ENCODE measurements around the gene STX1B. TPM values are rescaled to one million over a fixed set of nuclear protein-coding genes. Genes with fewer than 3 reads are reported as not detected.

Gene STX1B
- total RNA-seq, 1 experiment from 2014 or later = 3.7 TPM

DNA sequence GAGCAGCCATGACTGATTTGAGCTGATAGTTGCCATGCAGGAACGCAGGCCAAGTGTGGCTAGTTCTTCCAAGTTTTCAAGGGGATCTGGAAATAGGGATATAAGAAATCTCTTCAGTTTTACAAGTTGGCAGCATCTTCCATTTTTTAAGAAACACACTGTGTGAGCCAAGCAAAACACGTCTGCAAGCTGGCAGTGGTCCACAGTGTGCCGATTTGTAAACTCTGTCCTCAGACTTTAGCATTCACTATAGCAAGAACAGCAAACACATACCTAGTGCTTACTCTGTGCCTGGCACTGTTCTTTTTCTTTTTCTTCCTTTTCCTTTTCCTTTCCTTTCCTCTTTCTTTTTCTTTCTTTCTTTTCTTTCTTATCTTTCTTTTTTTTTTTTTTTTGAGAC, 58.7 kb downstream of the STX1B start:
- CTCF ChIA-PET = interaction anchor here (0.6 kb wide), 1 partner anchor 190 kb away, joined by 3 read pairs; no protein-coding TSS in a partner anchor
- intact Hi-C loops (cut with micrococcal nuclease; ENCODE audit: unreplicated experiment) = loop anchor here (5.0 kb wide), 1 partner anchor 146 kb away; no protein-coding TSS in a partner anchor
- POLR2A ChIA-PET = no interaction called here
- DNase-seq (ENCODE audit: low read depth, low spot score) (no peak), ATAC-seq (no peak)
- TF ChIP-seq, protein P1, sequence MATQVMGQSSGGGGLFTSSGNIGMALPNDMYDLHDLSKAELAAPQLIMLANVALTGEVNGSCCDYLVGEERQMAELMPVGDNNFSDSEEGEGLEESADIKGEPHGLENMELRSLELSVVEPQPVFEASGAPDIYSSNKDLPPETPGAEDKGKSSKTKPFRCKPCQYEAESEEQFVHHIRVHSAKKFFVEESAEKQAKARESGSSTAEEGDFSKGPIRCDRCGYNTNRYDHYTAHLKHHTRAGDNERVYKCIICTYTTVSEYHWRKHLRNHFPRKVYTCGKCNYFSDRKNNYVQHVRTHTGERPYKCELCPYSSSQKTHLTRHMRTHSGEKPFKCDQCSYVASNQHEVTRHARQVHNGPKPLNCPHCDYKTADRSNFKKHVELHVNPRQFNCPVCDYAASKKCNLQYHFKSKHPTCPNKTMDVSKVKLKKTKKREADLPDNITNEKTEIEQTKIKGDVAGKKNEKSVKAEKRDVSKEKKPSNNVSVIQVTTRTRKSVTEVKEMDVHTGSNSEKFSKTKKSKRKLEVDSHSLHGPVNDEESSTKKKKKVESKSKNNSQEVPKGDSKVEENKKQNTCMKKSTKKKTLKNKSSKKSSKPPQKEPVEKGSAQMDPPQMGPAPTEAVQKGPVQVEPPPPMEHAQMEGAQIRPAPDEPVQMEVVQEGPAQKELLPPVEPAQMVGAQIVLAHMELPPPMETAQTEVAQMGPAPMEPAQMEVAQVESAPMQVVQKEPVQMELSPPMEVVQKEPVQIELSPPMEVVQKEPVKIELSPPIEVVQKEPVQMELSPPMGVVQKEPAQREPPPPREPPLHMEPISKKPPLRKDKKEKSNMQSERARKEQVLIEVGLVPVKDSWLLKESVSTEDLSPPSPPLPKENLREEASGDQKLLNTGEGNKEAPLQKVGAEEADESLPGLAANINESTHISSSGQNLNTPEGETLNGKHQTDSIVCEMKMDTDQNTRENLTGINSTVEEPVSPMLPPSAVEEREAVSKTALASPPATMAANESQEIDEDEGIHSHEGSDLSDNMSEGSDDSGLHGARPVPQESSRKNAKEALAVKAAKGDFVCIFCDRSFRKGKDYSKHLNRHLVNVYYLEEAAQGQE (IDR thresholded peaks at IDR 0.05; ENCODE audit: insufficient read depth in 1 of 2, low read depth in 2 of 2, low read length in 1 of 2) = no peak
- BruUV-seq (replicated peaks) = no TSS peak
- no peak overlapping the region for H3K4me3 ChIP-seq (ENCODE audit: low read depth in 2 of 2, low read length in 2 of 2)
- H3K27ac ChIP-seq (ENCODE audit: low read length) = no peak overlapping the region; the same call in 1 of the 2 replicates
- no peaks in the 10 kb centered on the region; the same call in 1 of the 2 replicates for H3K36me3 ChIP-seq (ENCODE audit: control insufficient read depth, insufficient read depth, low read length)
- H3K27me3 ChIP-seq (ENCODE audit: control insufficient read depth, insufficient read depth, low read length) = no peaks in the 10 kb centered on the region
- H3K4me1 ChIP-seq (ENCODE audit: control insufficient read depth, insufficient read depth, low read length) = peaks cover 48% of the 10 kb centered on the region
- in situ Hi-C loops (cut with HindIII; ENCODE audit: low pct_unique_long_range_greater_than_20kb, low sequenced_read_pairs) = no loop called here
- no peaks in the 10 kb centered on the region for H3K9me3 ChIP-seq (ENCODE audit: control insufficient read depth, insufficient read depth, low read depth, low read length)

DNA sequence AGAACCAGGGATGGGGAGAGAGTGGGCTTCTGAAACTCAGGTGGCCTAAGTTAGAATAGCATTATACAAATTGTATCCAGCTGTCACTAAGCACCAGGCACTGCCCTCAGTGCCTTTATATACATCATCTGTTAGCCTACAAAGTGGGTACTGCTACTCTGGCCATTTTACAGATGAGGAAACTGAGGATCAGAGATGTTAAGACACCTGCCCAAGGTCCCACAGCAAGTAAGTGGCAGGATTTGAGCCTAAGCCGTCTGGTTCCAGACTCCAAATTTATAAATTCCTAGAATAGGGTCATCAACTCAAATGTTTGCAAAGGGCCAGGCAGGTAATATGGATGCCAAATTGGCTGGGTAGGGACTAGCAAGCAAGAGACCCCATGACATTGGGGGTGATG, 59.2 kb downstream of the STX1B start:
- Histone ChIP-seq H3K27ac (ENCODE audit: low read length) (no peak overlapping the region), H3K4me1 (ENCODE audit: control insufficient read depth, insufficient read depth, low read length) (peaks cover 43% of the 10 kb centered on the region), H3K27me3 (ENCODE audit: control insufficient read depth, insufficient read depth, low read length) (no peaks in the 10 kb centered on the region), H3K9me3 (ENCODE audit: control insufficient read depth, insufficient read depth, low read depth, low read length) (no peaks in the 10 kb centered on the region), H3K36me3 (ENCODE audit: control insufficient read depth, insufficient read depth, low read length) (no peaks in the 10 kb centered on the region; the same call in 1 of the 2 replicates), H3K4me3 (ENCODE audit: low read depth in 2 of 2, low read length in 2 of 2) (no peak overlapping the region)
- no peak for ATAC-seq
- TF ChIP-seq CTCF (IDR thresholded peaks at IDR 0.05) (no peak), SIN3A (IDR thresholded peaks at IDR 0.05; ENCODE audit: borderline replicate concordance, insufficient read depth, low read depth, low read length) (no peak), POLR2AphosphoS5 (IDR thresholded peaks at IDR 0.05; ENCODE audit: low read depth, low read length) (no peak), TCF7L2 (IDR thresholded peaks at IDR 0.05; ENCODE audit: low read depth, low read length) (no peak)
- TF ChIP-seq, protein P1 (IDR thresholded peaks at IDR 0.05; ENCODE audit: insufficient read depth in 1 of 2, low read depth in 2 of 2, low read length in 1 of 2) = no peak
- ChIA-PET CTCF (no interaction called here), POLR2A (no interaction called here)
- intact Hi-C loops (cut with micrococcal nuclease; ENCODE audit: unreplicated experiment) = loop anchor here (5.0 kb wide), 1 partner anchor 146 kb away; no protein-coding TSS in a partner anchor
- BruUV-seq (replicated peaks) = no TSS peak
- DNase-seq (ENCODE audit: low read depth, low spot score) = no peak
- in situ Hi-C loops (cut with HindIII; ENCODE audit: low pct_unique_long_range_greater_than_20kb, low sequenced_read_pairs) = no loop called here

Data from Panc1 (cell line).